CD4-positive, alpha-beta T cell (primary cell): ENCODE results near the gene EDRF1. TPM values are rescaled to one million over a fixed set of nuclear protein-coding genes. Genes with fewer than 3 reads are reported as not detected.
A peak's percentile ranks its signal among the peaks of the same experiment; 100 is the strongest.
"Not testable (repeated sequence)": the region's sequence is repeated elsewhere in the genome, so short reads cannot be mapped to it uniquely, and the experiment has no call there.

Experiments
- ATAC-seq: fragments of 200-7000 bp; cut with Tn5 transposase; one replicate; pipeline ENCODE4 v1.10.0; 2022; ENCODE audit warnings: mild to moderate bottlenecking; ENCODE audit not compliant: poor library complexity
- CTCF ChIA-PET: fragments of 350-600 bp; sonication (Branson Sonifier 250); formaldehyde crosslinking; loops from one replicate; lab custom pipeline; 2021; ENCODE audit warnings: antibody characterized with exemption, inconsistent platforms; lab: Charles Lee
- POLR2A ChIA-PET: fragments of 350-600 bp; sonication (Branson Sonifier 250); formaldehyde crosslinking; loops from one replicate; lab custom pipeline; 2021; ENCODE audit warnings: antibody characterized with exemption, inconsistent platforms; lab: Charles Lee
- DNase-seq, 14 experiments: peaks; one replicate each; pipeline ENCODE4 v3.0.0-alpha.2; 2013 to 2020; ENCODE audit warnings: mixed read lengths in 2 of 14
- H3K27ac ChIP-seq, 2 donors: one replicate each; pipeline versions ENCODE4 v1.5.1 to v1.7.0; 2013; ENCODE audit warnings: low read length in 2 of 2, low read depth in 1 of 2, mild to moderate bottlenecking in 1 of 2
- H3K27me3 ChIP-seq, 2 experiments: 1 replicate in 1 of 2; 2 replicates in 1 of 2; pipeline versions ENCODE4 v1.6.1 to v1.7.0; 2013; ENCODE audit warnings: low read length in 2 of 2, control low read depth in 1 of 2, mild to moderate bottlenecking in 1 of 2, moderate library complexity in 1 of 2; ENCODE audit not compliant: insufficient read depth in 2 of 2, control insufficient read depth in 1 of 2
- H3K36me3 ChIP-seq: one replicate; pipeline ENCODE4 v1.6.1; 2013; ENCODE audit warnings: low read length, control low read depth; ENCODE audit not compliant: insufficient read depth
- H3K4me1 ChIP-seq: one replicate; pipeline ENCODE4 v1.6.1; 2013; ENCODE audit warnings: low read length, control low read depth; ENCODE audit not compliant: insufficient read depth
- H3K4me3 ChIP-seq: one replicate; pipeline ENCODE4 v1.5.1; 2013; ENCODE audit warnings: mild to moderate bottlenecking, low read length, moderate library complexity
- H3K9me3 ChIP-seq, 2 experiments: 1 replicate in 1 of 2; 2 replicates in 1 of 2; pipeline versions ENCODE4 v1.6.1 to v1.7.0; 2013; ENCODE audit warnings: low read length in 2 of 2, mild to moderate bottlenecking in 2 of 2, control low read depth in 1 of 2, moderate library complexity in 1 of 2; ENCODE audit not compliant: control insufficient read depth in 1 of 2, insufficient read depth in 1 of 2
- H3K27ac Mint-ChIP-seq: one replicate; pipeline ENCODE4 v1.8.0; 2020; ENCODE audit warnings: mixed read lengths
- H3K27me3 Mint-ChIP-seq: one replicate; pipeline ENCODE4 v1.8.0; 2021; ENCODE audit warnings: mixed read lengths
- H3K36me3 Mint-ChIP-seq: one replicate; pipeline ENCODE4 v1.8.0; 2021; ENCODE audit warnings: low read depth, mixed read lengths
- H3K4me1 Mint-ChIP-seq: one replicate; pipeline ENCODE4 v1.8.0; 2021; ENCODE audit warnings: low read depth, mixed read lengths
- H3K4me3 Mint-ChIP-seq: one replicate; pipeline ENCODE4 v1.8.0; 2020; ENCODE audit warnings: mild to moderate bottlenecking, mixed read lengths
- H3K9me3 Mint-ChIP-seq: one replicate; pipeline ENCODE4 v1.8.0; 2020; ENCODE audit warnings: mixed read lengths
- intact Hi-C, 2 experiments: fragments of 100-400 bp; cut with DNase I in 1 of 2; cut with micrococcal nuclease in 1 of 2; formaldehyde crosslinking; loops; one replicate each; pipeline versions ENCODE4 v1.15.1 to v1.9.0; 2023 to 2025; cut with DNase I, micrococcal nuclease
- total RNA-seq, 174 experiments: library from RNA in 2 of 174; stranded (reverse) in 2 of 174; gene quantifications; one replicate each; pipeline ENCODE4 v1.2.3 and lab custom pipeline; 2021 to 2026
- TF ChIP-seq, protein P1 (sequence below): fragments of 200-600 bp; IDR thresholded peaks from one replicate; pipeline ENCODE4 v1.8.0; 2022; ENCODE audit warnings: antibody characterized with exemption, mild to moderate bottlenecking

The EDRF1 gene
- total RNA-seq, 2 experiments from 2014 or later, result 39.0 to 39.8 TPM

GRCh38 chr10:125711110-125711750 lies 8.3 kb upstream of the EDRF1 start:
- intact Hi-C loops, result loop anchor here in 1 of 2 experiments (10.0 kb wide), 1 partner anchor 114 kb away; the partner anchor contains the start of genes BCCIP and UROS
- TF ChIP-seq, protein P1, sequence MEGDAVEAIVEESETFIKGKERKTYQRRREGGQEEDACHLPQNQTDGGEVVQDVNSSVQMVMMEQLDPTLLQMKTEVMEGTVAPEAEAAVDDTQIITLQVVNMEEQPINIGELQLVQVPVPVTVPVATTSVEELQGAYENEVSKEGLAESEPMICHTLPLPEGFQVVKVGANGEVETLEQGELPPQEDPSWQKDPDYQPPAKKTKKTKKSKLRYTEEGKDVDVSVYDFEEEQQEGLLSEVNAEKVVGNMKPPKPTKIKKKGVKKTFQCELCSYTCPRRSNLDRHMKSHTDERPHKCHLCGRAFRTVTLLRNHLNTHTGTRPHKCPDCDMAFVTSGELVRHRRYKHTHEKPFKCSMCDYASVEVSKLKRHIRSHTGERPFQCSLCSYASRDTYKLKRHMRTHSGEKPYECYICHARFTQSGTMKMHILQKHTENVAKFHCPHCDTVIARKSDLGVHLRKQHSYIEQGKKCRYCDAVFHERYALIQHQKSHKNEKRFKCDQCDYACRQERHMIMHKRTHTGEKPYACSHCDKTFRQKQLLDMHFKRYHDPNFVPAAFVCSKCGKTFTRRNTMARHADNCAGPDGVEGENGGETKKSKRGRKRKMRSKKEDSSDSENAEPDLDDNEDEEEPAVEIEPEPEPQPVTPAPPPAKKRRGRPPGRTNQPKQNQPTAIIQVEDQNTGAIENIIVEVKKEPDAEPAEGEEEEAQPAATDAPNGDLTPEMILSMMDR, result no peak
- DNase-seq, result no peak
- POLR2A ChIA-PET, result no interaction called here
- H3K9me3 ChIP-seq, result peaks cover 21 to 36% of the 10 kb centered on the region in 2 experiments
- H3K9me3 Mint-ChIP-seq, result peaks cover 15% of the 10 kb centered on the region
- no peaks in the 10 kb centered on the region for H3K27me3 Mint-ChIP-seq
- H3K27me3 ChIP-seq, result peaks cover 0 to 10% of the 10 kb centered on the region in 2 experiments
- H3K4me1 Mint-ChIP-seq, result no peaks in the 10 kb centered on the region
- no peaks in the 10 kb centered on the region for H3K4me1 ChIP-seq
- H3K27ac Mint-ChIP-seq, result no peak overlapping the region
- no peak overlapping the region for H3K27ac ChIP-seq
- H3K36me3 Mint-ChIP-seq, result peaks cover 7% of the 10 kb centered on the region
- ATAC-seq, result no peak
- no peak overlapping the region for H3K4me3 Mint-ChIP-seq
- no peaks in the 10 kb centered on the region for H3K36me3 ChIP-seq
- H3K4me3 ChIP-seq, result no peak overlapping the region
- CTCF ChIA-PET, result no interaction called here

DNA sequence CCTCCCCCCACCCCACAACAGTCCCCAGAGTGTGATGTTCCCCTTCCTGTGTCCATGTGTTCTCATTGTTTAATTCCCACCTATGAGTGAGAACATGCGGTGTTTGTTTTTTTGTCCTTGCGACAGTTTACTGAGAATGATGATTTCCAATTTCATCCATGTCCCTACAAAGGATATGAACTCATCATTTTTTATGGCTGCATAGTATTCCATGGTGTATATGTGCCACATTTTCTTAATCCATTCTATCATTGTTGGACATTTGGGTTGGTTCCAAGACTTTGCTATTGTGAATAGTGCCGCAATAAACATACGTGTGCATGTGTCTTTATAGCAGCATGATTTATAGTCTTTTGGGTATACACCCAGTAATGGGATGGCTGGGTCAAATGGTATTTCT lies 4.8 kb upstream of the EDRF1 start:
- intact Hi-C loops, result loop anchor here in 1 of 2 experiments (5.0 to 10.0 kb wide), 2 partner anchors 110 to 797 kb away; partner anchors contain the start of genes BCCIP and UROS
- H3K9me3 ChIP-seq, result peaks cover 25 to 34% of the 10 kb centered on the region in 2 experiments
- H3K36me3 ChIP-seq, CTCF ChIA-PET, H3K27ac ChIP-seq, DNase-seq, H3K27ac Mint-ChIP-seq, ATAC-seq, H3K27me3 ChIP-seq, H3K4me3 ChIP-seq, POLR2A ChIA-PET, H3K27me3 Mint-ChIP-seq, H3K4me3 Mint-ChIP-seq: not testable (repeated sequence)
- peaks cover 26% of the 10 kb centered on the region for H3K36me3 Mint-ChIP-seq
- H3K4me1 Mint-ChIP-seq, result peaks cover 12% of the 10 kb centered on the region
- peaks cover 15% of the 10 kb centered on the region for H3K9me3 Mint-ChIP-seq
- peaks cover 11% of the 10 kb centered on the region for H3K4me1 ChIP-seq

- Mint-ChIP-seq H3K27ac (peak overlapping the region; percentile 99), H3K27me3 (no peaks in the 10 kb centered on the region), H3K36me3 (peaks cover 66% of the 10 kb centered on the region), H3K4me1 (peaks cover 39% of the 10 kb centered on the region), H3K9me3 (no peaks in the 10 kb centered on the region), H3K4me3 (peak overlapping the region; percentile 100)
- Histone ChIP-seq H3K9me3 (peaks cover 0 to 4% of the 10 kb centered on the region in 2 experiments), H3K4me1 (peaks cover 26% of the 10 kb centered on the region), H3K27ac (peak overlapping the region; percentile 79 to 89), H3K4me3 (peak overlapping the region; percentile 82), H3K27me3 (no peaks in the 10 kb centered on the region), H3K36me3 (peaks cover 29% of the 10 kb centered on the region)
- intact Hi-C loops, result loop anchor here in 1 of 2 experiments (5.0 to 10.0 kb wide), 2 partner anchors 803 to 925 kb away; partner anchors contain the start of gene EEF1AKMT2
- peak in 1 of 14 experiments; percentile 2 for DNase-seq
- CTCF ChIA-PET, result interaction anchor here (1.0 kb wide), 1 partner anchor 103 kb away, joined by 3 read pairs; the partner anchor contains the start of genes BCCIP and UROS
- TF ChIP-seq, protein P1, result no peak
- no peak for ATAC-seq
- POLR2A ChIA-PET, result interaction anchor here (1.0 to 1.8 kb wide), 4 partner anchors 9 to 104 kb away, joined by 4 to 34 read pairs (median 7); partner anchors contain the start of genes BCCIP and UROS
Measured at GRCh38 chr10:125720002-125720382, 483 bp downstream of the EDRF1 start.
